Lung (tissue), 12 donors: ENCODE results near the gene SLC18A2. TPM values are rescaled to one million over a fixed set of nuclear protein-coding genes. Genes with fewer than 3 reads are reported as not detected.

Source experiments
- ATAC-seq: fragments of 200-7000 bp; cut with Tn5 transposase; one replicate; pipeline ENCODE4 v1.9.1; 2020; ENCODE audit warnings: moderate number of reproducible peaks; ENCODE audit not compliant: insufficient read depth, low FRiP score
- DNase-seq, 3 donors: peaks; one replicate each; pipeline ENCODE4 v3.0.0-alpha.2; 2013 to 2017
- H3K27ac ChIP-seq, 2 donors: one replicate each; pipeline ENCODE4 v1.5.1; 2013; ENCODE audit warnings: mild to moderate bottlenecking in 2 of 2, moderate library complexity in 2 of 2, control low read depth in 1 of 2, inconsistent platforms in 1 of 2, low read depth in 1 of 2, low read length in 1 of 2
- H3K27me3 ChIP-seq, 3 donors: one replicate each; pipeline ENCODE4 v1.5.1; 2013; ENCODE audit warnings: low read length in 2 of 3; ENCODE audit not compliant: control insufficient read depth in 3 of 3, insufficient read depth in 3 of 3
- H3K36me3 ChIP-seq, 4 donors: one replicate each; pipeline ENCODE4 v1.5.1; 2013; ENCODE audit warnings: low read length in 4 of 4, mild to moderate bottlenecking in 1 of 4, moderate library complexity in 1 of 4; ENCODE audit not compliant: control insufficient read depth in 4 of 4, insufficient read depth in 4 of 4
- H3K4me1 ChIP-seq, 5 donors: one replicate each; pipeline ENCODE4 v1.5.1; 2013; ENCODE audit warnings: low read length in 5 of 5, mild to moderate bottlenecking in 2 of 5, moderate library complexity in 1 of 5; ENCODE audit not compliant: control insufficient read depth in 5 of 5, insufficient read depth in 5 of 5
- H3K4me3 ChIP-seq: one replicate; pipeline ENCODE4 v1.5.1; 2013; ENCODE audit warnings: mild to moderate bottlenecking, control low read depth, moderate library complexity
- H3K9ac ChIP-seq, 2 donors: one replicate each; pipeline ENCODE4 v1.5.1; 2013; ENCODE audit warnings: low read length in 2 of 2, control low read depth in 1 of 2; ENCODE audit not compliant: insufficient read depth in 1 of 2
- H3K9me3 ChIP-seq, 4 donors: one replicate each; pipeline ENCODE4 v1.5.1; 2013; ENCODE audit warnings: low read length in 3 of 4, mild to moderate bottlenecking in 1 of 4, moderate library complexity in 1 of 4; ENCODE audit not compliant: control insufficient read depth in 4 of 4, insufficient read depth in 3 of 4
- WGBS, 2 donors: extraction: QIAGEN DNeasy Blood & Tissue Kit; methylation state at CpG; one replicate each; pipeline ENCODE4 v1.1.7; 2013; 5-methylcytosine and 5-hydroxymethylcytosine counted together
- polyA plus RNA-seq, 2 donors: library from polyadenylated mRNA; stranded (reverse); fragments of 200-250 nt; gene quantifications; one replicate each; pipeline ENCODE4 v1.2.1, GENCODE V29; 2013
- total RNA-seq, 2 donors: library from RNA; depleted of rRNA in 1 of 2; stranded (reverse); fragments of >200 nt in 1 of 2; gene quantifications; one replicate each; pipeline ENCODE4 v1.2.1, GENCODE V29; 2014 to 2021
- TF ChIP-seq, protein P1 (sequence below): IDR thresholded peaks from 2 replicates; pipeline ENCODE4 v1.5.1; 2012; ENCODE audit warnings: mild to moderate bottlenecking; ENCODE audit errors: control extremely low read depth, extremely low read depth
- donor health status: control.
- donor health status: control.
- donor health status: Bipolar disorder and iron deficiency.
- donor health status: healthy.
- donor health status: DM: yes; HTN: yes; CAD: no.

The SLC18A2 gene
- total and polyA plus RNA-seq, 4 donors, result 0.21 to 3.7 (median 0.65) TPM

DNA sequence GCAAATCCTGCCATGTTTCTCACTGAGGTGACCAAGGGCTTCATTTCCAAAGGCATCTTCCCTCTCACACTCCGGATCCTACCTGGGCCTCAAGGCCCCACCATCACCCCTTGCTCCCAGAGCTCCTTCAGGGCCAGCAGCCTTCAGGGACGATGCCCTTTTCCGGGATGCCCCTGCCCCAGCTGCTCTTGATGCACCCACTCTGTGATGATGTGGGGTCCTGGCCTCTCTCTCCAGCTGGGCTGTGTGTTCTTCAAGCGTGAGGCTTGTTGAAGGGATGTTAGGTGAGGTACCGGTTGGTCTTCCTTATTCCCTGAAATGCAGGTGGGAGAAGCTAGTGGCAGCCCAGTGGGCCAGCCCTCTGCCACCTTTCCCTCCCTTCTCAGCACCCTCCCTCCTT, 18.4 kb upstream of the SLC18A2 start:
- H3K36me3 ChIP-seq, result no peaks in the 10 kb centered on the region
- H3K9me3 ChIP-seq, result no peaks in the 10 kb centered on the region
- peaks cover 0 to 12% (median 5%) of the 10 kb centered on the region in 3 donors for H3K27me3 ChIP-seq
- no peak overlapping the region for H3K4me3 ChIP-seq
- no peak overlapping the region for H3K27ac ChIP-seq
- H3K4me1 ChIP-seq, result no peaks in the 10 kb centered on the region
- no peak overlapping the region for H3K9ac ChIP-seq
- TF ChIP-seq, protein P1, sequence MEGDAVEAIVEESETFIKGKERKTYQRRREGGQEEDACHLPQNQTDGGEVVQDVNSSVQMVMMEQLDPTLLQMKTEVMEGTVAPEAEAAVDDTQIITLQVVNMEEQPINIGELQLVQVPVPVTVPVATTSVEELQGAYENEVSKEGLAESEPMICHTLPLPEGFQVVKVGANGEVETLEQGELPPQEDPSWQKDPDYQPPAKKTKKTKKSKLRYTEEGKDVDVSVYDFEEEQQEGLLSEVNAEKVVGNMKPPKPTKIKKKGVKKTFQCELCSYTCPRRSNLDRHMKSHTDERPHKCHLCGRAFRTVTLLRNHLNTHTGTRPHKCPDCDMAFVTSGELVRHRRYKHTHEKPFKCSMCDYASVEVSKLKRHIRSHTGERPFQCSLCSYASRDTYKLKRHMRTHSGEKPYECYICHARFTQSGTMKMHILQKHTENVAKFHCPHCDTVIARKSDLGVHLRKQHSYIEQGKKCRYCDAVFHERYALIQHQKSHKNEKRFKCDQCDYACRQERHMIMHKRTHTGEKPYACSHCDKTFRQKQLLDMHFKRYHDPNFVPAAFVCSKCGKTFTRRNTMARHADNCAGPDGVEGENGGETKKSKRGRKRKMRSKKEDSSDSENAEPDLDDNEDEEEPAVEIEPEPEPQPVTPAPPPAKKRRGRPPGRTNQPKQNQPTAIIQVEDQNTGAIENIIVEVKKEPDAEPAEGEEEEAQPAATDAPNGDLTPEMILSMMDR, result no peak
- 92 to 93% methylated on average over 5 of the region's 5 CpGs for WGBS, 2 donors
- DNase-seq (no peak), ATAC-seq (no peak)

DNA sequence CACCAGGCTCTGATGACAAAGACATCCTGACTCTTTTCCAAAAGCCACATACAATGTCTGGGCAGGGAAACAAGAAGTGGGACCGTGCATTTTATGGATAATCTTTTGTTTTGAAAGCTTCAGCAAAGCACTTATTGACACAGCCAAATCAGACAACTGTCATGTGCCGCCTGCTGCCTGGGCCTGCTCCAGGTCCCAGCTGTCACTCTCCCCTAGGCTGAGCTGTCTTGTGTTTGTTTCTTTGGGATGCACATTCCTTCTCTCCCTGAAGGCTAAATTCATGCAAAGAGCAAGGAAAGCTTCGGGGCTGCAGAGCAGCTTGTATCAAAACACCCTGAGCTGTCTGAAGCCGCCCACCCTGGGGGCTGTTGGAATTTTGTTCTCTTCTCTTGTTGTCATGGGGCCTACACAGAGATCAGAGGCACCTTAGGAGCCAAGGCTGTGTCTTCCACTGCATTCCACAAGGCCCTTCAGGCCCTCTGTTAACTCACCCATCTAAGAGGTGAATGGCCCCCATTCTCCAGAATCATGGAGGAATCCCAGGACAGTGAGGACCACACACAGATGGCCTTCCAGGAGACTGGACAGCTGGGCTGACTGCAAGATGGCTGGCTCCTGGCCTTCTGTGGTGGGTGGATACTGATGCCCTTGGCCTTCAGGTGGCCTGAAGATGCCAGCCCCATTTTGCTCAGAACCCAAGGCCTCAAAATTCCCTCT, 17.8 kb upstream of the SLC18A2 start:
- Histone ChIP-seq H3K36me3 (no peaks in the 10 kb centered on the region), H3K4me1 (no peaks in the 10 kb centered on the region), H3K4me3 (no peak overlapping the region), H3K9me3 (no peaks in the 10 kb centered on the region), H3K27ac (no peak overlapping the region), H3K9ac (no peak overlapping the region), H3K27me3 (peaks cover 0 to 9% (median 0%) of the 10 kb centered on the region in 3 donors)
- TF ChIP-seq, protein P1, result no peak
- ATAC-seq (no peak), DNase-seq (no peak)
- WGBS, 2 donors, result 81 to 84% methylated on average over 4 of the region's 4 CpGs

DNA sequence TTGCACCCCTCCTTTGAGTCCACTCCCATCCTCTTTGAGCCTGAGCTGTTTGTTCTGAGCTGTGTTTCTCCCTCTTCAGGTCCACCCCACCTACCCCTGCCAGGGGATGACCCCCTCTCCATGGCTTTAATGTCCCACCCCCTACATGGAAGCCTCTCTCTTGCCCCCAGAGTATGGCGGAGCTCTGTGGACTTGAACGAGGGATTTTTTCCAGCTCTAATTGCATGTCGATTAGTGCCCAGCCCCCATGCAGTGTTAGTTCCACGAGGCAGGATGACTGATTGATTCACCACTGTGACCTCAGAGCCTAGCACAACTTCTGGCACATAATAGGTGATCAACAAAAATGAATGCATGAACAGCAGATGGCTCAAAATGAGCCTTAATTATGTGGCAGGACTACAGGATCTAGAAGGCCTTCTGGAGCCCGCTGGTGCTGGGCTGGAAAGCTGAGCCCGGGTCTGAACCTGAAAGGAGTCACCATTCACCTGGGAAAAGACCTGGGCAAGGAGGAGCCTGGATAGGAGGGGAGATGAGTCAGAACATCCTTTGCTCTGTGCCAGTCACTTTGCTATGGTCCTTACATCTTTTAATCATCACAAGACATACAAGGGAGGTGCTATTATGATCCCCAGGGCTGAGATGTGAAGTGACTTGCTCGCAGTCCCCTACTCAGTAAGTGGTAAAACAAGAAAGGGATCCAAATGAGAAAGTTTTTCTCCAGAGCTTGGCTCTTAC, 17.1 kb upstream of the SLC18A2 start:
- DNase-seq (no peak), ATAC-seq (no peak)
- TF ChIP-seq, protein P1, result no peak
- no peak overlapping the region for H3K9ac ChIP-seq
- H3K36me3 ChIP-seq, result no peaks in the 10 kb centered on the region
- no peaks in the 10 kb centered on the region for H3K9me3 ChIP-seq
- H3K27ac ChIP-seq, result no peak overlapping the region
- H3K4me1 ChIP-seq, result no peaks in the 10 kb centered on the region
- 87 to 88% methylated on average over 7 of the region's 7 CpGs for WGBS, 2 donors
- H3K4me3 ChIP-seq, result no peak overlapping the region
- H3K27me3 ChIP-seq, result peaks cover 0 to 5% (median 0%) of the 10 kb centered on the region in 3 donors
